GM19324 (cell line): ENCODE measurements around the gene ECE1.
A peak's percentile ranks its signal among the peaks of the same experiment; 100 is the strongest.

ENCODE experiments used
- ATAC-seq: cut with Tn5 transposase; IDR thresholded peaks from one replicate; pipeline ENCODE4 v1.9.1; 2021; ENCODE audit warnings: mild to moderate bottlenecking, moderate library complexity; ENCODE audit not compliant: unreplicated experiment, low FRiP score

ECE1 gene

DNA sequence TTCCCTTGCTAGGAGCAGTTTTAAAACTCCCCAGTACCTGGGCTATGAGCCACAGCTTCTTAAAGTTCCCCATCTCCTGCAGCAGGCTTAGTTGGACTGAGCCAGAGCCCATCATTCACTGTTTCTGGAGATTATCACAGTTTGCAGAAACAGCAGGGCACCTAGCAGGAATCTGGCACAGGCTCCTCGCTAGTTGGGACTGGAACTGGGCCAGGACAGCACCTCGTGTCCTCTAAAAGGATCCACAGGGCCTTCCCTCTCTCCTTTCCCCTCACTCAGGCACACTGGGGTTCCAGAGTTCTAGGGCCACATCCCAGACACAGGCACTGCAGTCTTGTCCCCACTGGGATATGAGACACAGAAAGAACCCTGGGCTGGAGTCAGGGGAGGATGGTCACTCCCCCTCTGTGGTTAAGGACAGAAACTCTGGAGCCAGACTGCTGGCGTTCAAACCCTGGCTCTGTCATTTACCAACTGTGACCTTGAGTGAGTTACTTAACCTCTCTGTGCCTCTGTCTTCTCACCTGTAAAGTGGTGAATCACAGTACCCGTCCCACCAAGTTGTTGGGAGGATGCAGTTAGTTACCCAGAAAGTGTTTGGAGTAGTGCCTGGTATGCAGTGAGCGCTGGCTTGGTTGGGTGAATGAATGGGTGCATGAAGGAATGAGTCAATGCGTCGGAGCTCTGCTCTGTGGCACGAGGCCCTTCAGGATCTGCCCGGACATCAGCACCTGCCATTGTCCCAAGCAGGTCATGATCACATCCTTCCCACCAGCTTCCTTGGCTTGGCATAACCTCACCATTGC, 18.8 kb upstream of the ECE1 start:
- ATAC-seq = no peak

DNA sequence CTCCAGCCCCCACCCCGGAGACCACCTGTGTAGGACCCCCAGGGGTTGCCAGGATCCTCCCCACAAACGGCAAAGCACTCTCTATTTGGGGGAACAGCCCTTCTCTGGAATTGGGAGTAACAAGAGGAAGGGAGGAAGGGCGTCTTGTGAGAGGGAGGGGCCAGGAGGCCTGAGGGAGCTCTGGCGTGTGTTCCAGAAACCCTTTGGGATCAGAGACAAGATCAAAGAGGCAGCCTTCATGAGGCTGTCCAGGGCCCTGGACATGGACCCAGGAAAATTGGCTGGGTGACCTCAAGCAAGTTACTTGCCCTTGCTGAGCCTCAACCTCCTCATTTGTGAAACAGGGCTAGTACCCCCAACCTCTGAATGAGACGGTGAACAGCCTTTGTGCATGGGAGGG, 18.1 kb upstream of the ECE1 start:
- no peak for ATAC-seq

DNA sequence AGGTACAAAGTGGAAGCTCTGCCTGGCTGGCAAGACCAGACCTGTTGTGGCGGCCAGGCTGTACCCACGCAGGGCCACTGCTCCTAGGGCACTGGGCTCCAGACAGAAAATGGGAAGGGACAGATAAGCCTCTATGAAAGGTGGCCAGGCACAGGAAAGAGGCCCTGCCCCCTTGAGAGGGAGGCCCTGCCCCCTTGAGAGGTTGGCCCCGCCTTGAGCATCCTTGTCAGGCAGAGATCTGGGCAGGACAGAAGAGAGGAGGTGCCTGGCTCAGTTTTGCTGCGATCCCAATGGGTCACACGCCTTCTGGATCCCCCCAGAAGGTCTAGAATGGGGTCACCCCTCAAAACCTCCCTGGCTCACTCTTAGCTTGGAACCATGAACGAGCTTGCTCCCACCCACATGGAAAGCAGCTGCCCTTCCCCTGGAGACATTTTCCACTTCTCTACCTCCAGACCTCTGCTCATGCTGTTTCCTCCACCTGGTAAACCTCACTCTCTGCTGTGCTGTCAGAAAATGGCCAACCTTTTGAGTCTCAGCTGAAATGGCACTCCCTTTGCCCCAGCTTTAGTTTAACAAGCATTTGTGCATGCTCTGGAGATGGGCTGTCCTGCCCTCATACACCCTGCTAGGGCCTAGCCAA, 17.5 kb upstream of the ECE1 start:
- ATAC-seq = no peak

DNA sequence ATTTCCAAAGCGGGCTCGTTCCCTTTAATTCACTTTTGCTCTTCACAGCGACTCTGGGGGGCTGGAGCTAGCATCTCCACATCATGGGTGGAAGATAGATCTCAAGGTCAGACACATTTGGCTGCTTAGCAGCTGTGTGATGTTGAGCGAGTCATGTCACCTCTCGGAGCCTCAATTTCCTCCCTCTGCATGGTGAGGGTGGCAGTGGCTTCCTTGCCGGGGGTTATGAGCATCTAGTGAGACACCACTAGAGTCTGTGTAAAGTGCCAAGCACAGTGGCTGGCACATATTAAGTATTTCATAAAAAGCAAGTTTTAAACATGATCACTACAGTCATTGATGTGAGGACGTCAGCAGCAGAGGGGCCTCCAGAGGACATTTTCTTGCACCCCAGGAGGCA, 16.9 kb upstream of the ECE1 start:
- no peak for ATAC-seq

DNA sequence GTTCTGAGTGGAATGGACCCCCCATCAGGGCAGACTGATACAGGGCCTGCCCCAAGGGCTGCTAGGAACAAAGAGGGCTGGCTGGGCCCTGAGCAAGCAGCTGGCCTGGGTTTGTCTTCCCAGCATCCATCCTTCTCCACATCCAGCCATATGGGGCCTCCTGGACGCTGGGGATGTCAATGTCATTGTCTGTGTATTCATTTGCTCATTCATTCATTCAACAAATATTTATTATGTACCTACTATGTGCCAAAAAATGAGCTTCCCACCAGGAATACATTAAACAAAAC, 15.6 kb upstream of the ECE1 start:
- ATAC-seq = no peak

DNA sequence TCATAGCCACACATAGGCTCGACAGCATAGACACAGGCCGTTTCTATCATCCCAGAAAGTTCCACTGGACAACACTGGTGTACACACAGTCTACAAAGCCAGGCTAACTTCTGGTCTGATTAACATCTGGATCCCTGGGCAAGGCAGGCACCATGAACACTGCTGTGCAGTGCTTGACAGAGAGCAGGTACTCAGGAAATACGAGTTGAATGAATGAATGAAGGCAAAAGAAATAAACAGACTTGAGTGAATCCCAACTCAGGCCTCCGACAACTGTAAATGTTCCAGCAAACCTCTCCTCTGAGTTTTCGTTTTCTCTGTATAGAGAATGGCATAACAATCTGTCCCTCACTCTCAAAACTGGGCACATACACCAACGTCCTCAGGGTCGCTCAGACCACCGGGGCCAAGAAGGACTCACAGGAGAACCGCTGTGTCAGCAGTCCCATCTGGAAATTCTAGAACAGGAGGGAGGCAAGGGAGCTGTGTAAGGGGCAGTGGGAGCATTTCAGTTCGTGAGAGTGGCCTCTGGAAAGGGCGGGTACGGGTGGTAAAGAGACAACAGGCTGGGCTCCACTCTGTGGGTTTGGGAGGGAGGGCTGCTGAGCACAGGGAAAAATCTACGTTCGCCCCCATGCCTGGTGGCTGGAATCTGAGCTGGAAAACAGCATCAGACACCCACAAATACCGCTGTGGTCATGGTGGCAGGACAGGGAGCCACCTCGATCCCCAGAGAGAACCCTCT, 15.1 kb upstream of the ECE1 start:
- ATAC-seq = no peak

DNA sequence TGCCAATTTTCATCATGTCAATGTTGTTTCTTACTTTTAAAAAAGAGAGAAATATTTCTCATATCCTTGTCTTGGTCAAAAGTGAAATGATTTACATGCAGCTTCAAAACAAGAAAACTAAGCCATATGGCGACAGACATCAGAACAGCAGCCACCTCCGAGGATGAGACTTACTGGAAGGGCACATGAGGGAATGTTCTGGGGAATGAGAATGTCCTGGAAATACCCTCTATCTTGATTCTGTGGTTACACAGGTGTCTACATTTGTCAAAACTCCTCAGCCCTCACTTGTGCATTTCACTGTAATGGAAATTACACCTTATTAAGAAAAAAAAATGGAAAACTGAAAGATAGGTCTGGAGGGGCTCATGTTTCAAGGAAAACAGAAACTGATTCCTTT, 14.2 kb upstream of the ECE1 start:
- ATAC-seq = no peak

DNA sequence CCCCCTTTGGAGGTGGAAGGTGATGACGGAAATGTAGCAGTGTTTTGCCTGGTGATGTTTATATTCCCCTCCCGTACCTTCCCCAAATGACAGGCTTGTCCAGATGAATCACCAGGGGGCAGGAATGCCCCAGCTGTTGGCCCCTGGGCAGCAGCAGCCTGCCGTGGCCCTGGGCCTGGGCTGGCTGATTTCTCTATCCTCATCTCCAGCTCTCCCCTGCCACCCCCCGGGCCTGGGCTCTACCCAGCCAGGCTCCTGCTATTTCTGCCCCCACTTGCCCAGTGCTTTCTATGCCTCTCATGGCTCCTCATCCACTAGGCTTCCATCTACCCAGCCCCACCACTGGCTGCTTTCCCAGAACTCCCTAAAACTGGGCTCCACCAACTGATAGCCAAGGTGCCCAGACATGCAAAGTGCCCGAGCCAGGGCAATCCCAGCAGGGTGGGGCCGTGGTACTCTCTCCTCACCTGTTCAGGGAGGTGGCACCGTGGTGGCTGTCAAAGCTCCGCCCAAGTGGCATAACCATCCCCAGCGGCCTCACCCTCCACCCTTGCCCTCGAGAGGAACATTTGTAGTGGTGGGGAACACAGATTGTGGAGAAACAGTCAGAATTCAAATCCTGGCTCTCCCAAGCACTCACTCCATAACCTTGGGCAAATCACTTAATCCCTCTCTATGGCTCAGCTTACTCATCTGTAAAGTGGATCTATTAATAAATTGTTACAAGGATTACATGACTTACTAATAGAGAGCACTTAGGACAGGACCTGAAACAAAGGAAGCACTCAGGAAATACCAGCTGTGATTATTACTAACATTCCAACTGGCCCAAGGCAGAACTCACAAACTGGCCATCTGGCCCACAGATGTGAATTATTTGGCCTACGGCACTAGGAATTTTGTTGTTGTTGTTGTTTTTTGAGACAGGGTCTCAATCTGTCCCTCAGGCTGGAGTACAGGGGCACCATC, 12.8 kb upstream of the ECE1 start:
- no peak for ATAC-seq

DNA sequence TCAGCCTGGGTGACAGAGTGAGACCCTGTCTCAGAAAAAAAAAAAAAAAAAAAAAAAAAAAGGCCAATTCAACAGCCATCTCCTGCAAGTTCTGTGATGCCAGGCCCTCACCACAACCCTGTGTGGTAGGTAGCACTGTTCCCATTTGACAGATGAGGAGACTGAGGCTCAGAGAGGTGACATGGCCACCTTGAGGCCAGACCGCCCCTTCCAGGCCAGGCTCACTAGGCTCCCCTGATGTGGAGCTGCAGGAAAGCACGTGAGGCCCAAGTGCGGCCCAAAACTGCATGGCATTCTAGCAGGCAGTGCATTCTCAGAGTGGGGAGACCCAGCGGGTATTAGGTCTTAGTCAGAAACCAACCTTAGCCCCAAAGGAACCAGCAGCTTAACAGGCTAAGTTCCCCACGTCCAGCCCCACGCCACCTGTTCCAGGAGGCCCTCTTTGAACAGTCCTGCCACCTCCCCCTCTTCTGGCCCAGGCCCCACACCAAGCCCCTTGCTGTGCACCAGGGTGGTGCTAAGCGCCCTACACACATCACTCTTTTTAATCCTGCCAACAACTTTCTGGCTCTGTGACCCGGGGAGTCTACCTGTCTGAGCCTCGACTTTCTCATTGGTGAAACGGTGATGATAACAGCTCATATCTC, 11.7 kb upstream of the ECE1 start:
- ATAC-seq = no peak

DNA sequence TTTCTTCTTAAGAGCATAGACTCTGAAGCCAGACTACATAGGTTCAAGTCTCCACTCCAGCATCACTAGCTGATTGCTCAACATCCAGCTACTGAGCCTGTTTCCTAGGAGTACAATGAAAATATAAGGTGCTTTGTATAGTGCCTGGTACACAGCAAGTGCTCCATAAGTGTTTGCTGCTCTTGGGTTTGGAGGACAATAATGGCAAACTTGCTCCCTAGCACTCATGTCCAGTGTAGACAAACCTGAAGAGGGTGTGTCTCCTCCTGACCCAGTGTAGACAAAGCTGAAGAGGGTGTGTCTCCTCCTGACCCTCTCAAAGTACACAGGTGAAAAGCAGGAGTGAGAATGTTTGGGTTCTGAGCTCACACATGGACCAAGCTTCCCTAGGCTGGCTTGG, 10.5 kb upstream of the ECE1 start:
- ATAC-seq = no peak

DNA sequence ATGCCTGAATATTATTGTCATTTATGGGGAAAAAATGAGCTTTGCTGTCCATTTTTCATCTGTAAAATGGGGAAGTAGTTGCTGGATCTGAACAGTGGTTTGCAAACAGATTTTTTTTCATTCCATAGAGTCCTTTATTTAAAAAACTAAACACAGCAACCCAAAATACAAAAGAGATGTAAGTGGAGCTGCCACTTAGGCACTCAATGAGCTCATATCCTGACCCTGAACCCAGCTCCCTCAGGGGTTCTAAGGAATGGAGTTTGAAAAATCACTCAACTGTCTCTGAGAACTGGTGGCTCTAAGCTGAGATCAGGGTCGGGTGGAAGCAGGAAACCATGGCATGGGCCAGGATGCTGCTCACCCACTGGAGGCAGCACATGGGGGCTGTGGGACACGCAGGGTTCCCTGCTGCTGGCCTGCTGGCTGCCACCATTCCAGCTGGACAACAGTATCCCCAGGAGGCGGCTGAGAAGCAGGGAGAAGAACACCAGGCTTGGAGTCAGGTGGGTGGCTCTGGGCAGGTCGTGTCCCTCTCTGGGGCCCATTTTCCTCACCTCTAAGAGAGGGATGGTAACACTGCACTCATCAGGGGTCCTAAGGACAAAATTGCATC, 9.6 kb upstream of the ECE1 start:
- ATAC-seq = no peak

DNA sequence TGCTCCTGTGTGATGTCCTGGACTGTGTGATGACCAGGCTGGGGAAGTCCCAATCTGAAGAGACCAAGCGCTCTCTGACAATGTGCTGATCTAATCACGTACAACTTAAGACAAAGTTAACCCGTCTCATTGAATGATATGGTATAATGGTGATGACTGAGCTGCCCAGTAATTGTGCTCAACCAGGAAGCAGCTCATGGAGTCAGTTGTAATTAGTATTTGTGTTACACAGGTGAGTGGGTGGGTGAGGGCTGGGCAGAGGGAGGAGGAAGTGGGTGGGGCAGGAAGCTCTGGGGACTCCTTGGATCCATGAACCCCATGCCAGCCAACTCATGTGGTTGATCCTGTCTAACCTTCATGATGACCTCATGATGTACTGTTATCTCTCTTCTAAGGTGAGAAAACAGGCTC, 8.7 kb upstream of the ECE1 start:
- no peak for ATAC-seq

DNA sequence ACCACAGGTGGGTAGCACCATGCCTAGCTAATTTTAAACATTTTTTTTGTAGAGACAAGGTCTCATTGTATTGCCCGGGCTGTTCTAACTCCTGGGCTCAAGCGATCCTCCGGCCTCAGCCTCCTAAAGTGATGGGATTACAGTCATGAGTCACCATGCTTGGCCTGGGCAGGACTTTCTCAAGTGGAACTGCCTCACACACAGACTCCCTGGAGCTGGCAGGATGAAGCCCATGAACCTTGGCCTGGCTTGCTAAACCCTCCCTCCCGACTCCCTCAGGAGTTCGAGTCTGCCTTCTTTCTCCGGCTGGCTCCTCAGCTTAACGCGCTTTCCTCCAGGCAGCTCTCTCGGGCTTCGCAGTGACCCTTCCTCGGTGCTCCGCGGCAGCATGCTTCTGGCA, 7.7 kb upstream of the ECE1 start:
- no peak for ATAC-seq

DNA sequence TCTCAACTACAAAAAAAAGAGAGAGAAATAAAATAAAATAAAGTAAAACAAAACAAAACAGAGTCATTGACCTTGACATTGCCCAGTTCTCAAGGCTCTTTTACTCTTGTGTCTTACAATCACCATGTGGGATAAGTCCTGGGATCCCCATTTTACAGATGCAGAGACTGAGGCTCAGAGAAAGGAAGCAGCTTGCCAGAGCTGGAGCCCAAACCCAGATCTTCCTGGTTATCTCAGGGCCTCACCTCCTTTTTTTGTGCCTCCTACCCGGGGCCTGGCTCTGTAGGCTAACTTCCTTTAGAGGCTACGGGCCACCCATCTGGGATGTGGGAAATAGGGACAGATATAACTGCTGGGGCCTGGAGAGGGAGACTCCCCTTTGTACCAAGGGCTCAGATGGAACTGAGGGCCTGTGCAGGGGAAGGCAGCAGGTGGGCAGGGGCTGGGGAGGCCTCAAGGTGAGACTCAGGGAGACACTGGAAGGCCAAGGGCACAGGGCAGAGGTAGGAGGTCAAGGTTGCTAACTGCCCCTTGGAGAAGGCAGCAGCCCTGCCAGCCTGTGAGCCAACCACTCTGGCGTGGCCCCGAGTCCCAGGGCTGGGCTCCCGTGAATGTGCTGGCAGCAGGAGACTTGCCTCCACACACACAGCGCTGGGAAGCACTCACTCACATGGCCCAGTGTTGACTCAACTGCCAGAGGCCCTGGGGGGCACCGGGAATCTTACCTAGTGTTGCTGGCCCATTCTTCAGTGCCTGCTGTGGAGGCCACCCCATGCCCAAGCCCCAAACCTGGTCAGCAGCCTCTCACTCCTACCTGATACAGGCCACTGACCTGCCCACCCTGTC, 6.5 kb upstream of the ECE1 start:
- no peak for ATAC-seq

DNA sequence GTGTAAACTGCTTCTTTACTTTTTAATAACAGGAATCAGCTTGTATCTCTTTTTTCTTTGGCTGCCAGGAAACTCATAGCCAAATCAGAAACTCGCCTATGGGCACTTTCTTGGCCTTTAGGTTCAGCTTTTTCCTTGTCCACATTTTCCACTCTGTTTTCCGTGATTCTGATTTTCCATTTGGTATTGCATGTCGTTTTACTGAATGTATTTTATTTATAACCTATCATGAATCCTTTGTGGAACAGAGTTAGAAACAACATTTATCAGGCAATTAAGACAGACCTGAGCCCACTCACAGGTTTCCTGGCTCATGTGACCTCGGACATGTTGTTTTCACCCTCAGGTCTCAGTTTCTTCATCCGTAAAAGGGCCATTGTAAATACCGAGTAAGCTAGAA, 5.3 kb upstream of the ECE1 start:
- ATAC-seq = no peak

DNA sequence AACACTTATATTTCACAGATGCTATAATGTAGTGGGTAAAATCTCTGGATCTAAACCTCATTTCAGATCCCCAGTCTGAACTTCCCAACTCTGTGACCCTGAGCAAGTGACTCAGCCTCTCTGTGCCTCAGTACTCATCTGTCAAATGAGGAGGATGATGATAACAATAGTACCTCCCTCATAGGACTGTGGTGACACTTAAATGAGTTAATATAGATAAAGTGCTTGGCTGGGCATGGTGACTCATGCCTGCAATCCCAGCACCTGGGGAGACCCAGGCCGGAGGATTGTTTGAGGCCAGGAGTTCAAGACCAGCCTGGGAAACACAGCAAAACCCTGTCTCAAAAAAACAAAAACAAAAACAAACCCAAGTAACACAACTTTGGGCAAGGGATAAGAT, 4.7 kb upstream of the ECE1 start:
- ATAC-seq = no peak

DNA sequence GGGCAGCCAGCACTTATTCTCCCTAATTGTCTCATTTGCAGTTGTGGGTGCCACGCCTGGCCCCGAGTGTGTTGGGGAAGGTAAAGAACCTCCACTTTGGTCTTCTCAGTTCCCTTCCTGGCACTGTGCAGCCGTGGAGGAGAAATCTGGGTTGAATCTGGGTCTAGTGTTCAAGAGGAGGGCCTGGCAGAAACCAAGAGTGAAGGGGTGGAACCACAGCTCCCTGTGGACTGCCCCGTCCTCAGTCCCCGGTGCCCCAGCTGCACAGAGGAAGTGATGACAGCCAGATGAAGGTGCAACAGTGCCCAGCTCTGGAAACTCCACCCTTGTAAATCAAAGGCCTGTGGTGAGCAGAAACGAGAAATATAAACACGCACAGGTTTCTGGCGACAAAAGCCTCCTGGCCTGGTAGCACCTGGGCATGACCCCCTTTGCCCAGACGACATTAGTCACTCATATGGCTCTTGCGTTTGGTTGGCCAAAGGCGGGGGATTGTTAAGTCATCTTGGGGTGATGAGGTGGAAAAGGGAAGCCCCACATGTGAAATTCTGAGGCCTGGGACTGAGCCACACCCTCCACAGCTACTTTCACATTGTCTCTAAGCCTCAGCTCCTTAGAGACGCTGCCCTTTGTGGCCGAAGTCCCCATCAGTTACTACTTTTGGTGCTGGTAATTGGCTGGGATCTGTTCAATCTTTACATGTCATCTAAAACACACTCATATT, 4.2 kb upstream of the ECE1 start:
- peak; percentile 61 for ATAC-seq

DNA sequence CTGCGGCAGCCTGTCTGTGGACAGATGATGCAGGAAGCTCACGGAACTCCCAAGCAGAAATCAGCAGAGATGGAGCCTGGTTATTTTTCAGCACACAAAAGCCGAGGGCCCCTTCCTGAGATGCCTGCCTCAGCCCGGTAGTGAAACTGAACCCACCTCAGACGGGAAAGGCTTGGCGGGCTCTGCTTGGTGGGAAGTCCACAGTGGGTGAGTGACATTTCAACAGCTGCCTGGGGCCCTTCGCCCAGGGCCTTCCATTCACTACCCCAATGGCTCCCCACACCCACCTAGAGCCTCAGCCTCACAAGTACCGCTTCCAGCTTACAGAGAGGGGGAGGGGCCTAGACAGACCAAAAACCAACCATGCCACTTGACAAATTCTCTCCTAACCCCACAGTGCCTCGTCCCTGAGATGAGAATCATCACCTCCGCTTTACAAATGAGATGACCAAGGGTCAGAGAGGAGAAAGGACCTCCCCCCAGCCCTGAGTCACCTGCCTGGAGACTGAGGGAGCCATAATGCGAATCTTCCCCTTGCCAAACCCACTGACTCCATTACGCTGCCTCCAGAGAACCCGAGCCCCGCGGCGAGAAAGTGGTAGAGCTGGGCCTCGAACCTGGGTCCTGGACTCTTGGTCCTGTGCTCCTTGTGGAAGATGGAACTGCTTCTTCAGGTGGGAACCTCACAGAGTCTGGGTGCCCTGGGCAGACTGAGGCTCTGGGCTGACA, 3.4 kb upstream of the ECE1 start:
- peak; percentile 21 for ATAC-seq
